ENCODE data around the gene FADD. TPM values are rescaled to one million over a fixed set of nuclear protein-coding genes. Genes with fewer than 3 reads are reported as not detected.

Gene FADD
- polyA plus RNA-seq, 3 donors, result 5.4 to 9.5 (median 7.7) TPM

DNA sequence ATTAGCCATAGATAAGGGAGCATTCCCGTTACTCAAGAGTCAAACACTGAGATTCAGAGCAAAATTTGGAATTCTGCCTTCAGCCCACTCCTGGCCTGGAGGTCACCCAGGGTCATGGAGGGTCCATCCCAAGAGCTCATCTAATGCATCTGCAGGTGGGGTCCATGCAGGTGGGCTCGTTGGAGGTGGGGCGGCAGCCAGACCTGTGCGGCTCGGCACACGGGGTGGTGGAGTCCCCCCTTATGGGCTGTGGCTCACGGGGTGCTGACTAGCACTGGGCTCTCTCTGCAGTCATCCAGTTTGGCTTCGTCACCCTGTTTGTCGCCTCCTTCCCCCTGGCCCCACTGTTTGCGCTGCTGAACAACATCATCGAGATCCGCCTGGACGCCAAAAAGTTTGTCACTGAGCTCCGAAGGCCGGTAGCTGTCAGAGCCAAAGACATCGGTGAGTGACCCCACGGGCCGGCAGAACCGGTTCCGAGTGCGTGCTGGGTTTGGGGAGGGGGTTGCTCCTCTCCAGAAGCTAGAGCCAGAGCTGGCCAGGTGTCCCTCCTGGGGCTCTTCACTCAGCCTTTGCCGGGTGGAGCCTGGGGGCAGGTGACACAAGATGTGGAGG lies 32.4 kb upstream of the FADD start:
- no peaks in the 10 kb centered on the region for H3K79me2 ChIP-seq (ENCODE audit: insufficient read depth, low read length)
- H3K4me1 ChIP-seq (ENCODE audit: control insufficient read depth in 1 of 2, insufficient read depth in 2 of 2, low read length in 2 of 2), result no peaks in the 10 kb centered on the region
- no peaks in the 10 kb centered on the region for H4K20me1 ChIP-seq (ENCODE audit: insufficient read depth, low read length)
- Mint-ChIP-seq H3K4me1 (no peaks in the 10 kb centered on the region), H3K36me3 (no peaks in the 10 kb centered on the region), H3K27ac (no peak overlapping the region), H3K9me3 (peaks cover 0 to 1% (median 0%) of the 10 kb centered on the region in 7 donors), H3K27me3 (ENCODE audit: low read depth in 3 of 3) (peaks cover 5 to 12% (median 11%) of the 10 kb centered on the region in 3 donors), H3K4me3 (no peak overlapping the region)
- H3K4me3 ChIP-seq (replicated peaks in 1 of 3; ENCODE audit: low read depth in 2 of 3, low read length in 3 of 3), result no peak overlapping the region
- H3K36me3 ChIP-seq (replicated peaks in 1 of 2; ENCODE audit: control insufficient read depth in 1 of 2, insufficient read depth in 2 of 2, low read length in 2 of 2), result no peaks in the 10 kb centered on the region
- no peak overlapping the region for H3K27ac ChIP-seq (ENCODE audit: low read depth in 1 of 2, low read length in 2 of 2)
- no peak overlapping the region for H3K4me2 ChIP-seq (replicated peaks; ENCODE audit: extremely low read depth, low read length, poor library complexity, severe bottlenecking)
- H3K27me3 ChIP-seq (ENCODE audit: control insufficient read depth in 2 of 2, insufficient read depth in 2 of 2, low read length in 2 of 2), result no peaks in the 10 kb centered on the region
- no peak overlapping the region for H2AFZ ChIP-seq (ENCODE audit: insufficient read depth, low read depth, low read length, poor library complexity, severe bottlenecking)
- TF ChIP-seq, protein P1, sequence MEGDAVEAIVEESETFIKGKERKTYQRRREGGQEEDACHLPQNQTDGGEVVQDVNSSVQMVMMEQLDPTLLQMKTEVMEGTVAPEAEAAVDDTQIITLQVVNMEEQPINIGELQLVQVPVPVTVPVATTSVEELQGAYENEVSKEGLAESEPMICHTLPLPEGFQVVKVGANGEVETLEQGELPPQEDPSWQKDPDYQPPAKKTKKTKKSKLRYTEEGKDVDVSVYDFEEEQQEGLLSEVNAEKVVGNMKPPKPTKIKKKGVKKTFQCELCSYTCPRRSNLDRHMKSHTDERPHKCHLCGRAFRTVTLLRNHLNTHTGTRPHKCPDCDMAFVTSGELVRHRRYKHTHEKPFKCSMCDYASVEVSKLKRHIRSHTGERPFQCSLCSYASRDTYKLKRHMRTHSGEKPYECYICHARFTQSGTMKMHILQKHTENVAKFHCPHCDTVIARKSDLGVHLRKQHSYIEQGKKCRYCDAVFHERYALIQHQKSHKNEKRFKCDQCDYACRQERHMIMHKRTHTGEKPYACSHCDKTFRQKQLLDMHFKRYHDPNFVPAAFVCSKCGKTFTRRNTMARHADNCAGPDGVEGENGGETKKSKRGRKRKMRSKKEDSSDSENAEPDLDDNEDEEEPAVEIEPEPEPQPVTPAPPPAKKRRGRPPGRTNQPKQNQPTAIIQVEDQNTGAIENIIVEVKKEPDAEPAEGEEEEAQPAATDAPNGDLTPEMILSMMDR (IDR thresholded peaks at IDR 0.05), result no peak
- no peak for DNase-seq
- H3K9ac ChIP-seq (ENCODE audit: insufficient read depth, low read length, poor library complexity, severe bottlenecking), result no peak overlapping the region
- no peaks in the 10 kb centered on the region for H3K9me3 ChIP-seq (replicated peaks in 1 of 2; ENCODE audit: control insufficient read depth in 1 of 2, insufficient read depth in 1 of 2, low read length in 2 of 2)
- WGBS (ENCODE audit: insufficient coverage), result 93% methylated on average over 19 of the region's 22 CpGs
- intact Hi-C loops (cut with micrococcal nuclease), result no loop called here

DNA sequence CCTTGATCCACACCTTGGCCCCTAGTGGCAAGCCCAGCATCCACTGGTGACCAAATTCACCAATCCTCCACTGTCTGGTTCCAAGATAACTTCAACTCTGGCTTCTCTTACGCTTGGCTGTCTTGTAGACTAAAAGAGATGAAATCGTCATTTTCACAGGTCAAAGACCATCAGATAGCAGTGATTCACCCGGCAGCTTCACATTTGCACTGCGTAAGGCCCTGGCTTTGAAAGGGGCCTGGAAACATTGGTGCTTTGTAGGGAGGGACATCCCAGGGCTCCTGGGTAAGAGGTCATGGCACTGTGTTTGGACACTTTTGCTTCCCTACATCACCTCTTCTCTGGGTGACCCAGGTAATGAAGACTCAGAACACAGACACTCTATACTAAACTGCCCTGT lies 30.1 kb upstream of the FADD start:
- Mint-ChIP-seq H3K27me3 (ENCODE audit: low read depth in 3 of 3) (peaks cover 2 to 8% (median 8%) of the 10 kb centered on the region in 3 donors), H3K9me3 (peaks cover 0 to 1% (median 0%) of the 10 kb centered on the region in 7 donors), H3K36me3 (no peaks in the 10 kb centered on the region), H3K4me1 (no peaks in the 10 kb centered on the region), H3K4me3 (no peak overlapping the region), H3K27ac (no peak overlapping the region)
- Histone ChIP-seq H4K20me1 (ENCODE audit: insufficient read depth, low read length) (no peaks in the 10 kb centered on the region), H3K9me3 (replicated peaks in 1 of 2; ENCODE audit: control insufficient read depth in 1 of 2, insufficient read depth in 1 of 2, low read length in 2 of 2) (no peaks in the 10 kb centered on the region), H3K4me3 (replicated peaks in 1 of 3; ENCODE audit: low read depth in 2 of 3, low read length in 3 of 3) (no peak overlapping the region), H3K4me1 (ENCODE audit: control insufficient read depth in 1 of 2, insufficient read depth in 2 of 2, low read length in 2 of 2) (no peaks in the 10 kb centered on the region), H3K36me3 (replicated peaks in 1 of 2; ENCODE audit: control insufficient read depth in 1 of 2, insufficient read depth in 2 of 2, low read length in 2 of 2) (no peaks in the 10 kb centered on the region), H3K27ac (ENCODE audit: low read depth in 1 of 2, low read length in 2 of 2) (no peak overlapping the region), H3K79me2 (ENCODE audit: insufficient read depth, low read length) (no peaks in the 10 kb centered on the region), H3K4me2 (replicated peaks; ENCODE audit: extremely low read depth, low read length, poor library complexity, severe bottlenecking) (no peak overlapping the region), H3K9ac (ENCODE audit: insufficient read depth, low read length, poor library complexity, severe bottlenecking) (no peak overlapping the region), H2AFZ (ENCODE audit: insufficient read depth, low read depth, low read length, poor library complexity, severe bottlenecking) (no peak overlapping the region), H3K27me3 (ENCODE audit: control insufficient read depth in 2 of 2, insufficient read depth in 2 of 2, low read length in 2 of 2) (no peaks in the 10 kb centered on the region)
- DNase-seq, result no peak
- 87% methylated on average over 4 of the region's 4 CpGs for WGBS (ENCODE audit: insufficient coverage)
- TF ChIP-seq, protein P1 (IDR thresholded peaks at IDR 0.05), result no peak
- intact Hi-C loops (cut with micrococcal nuclease), result no loop called here
